Muscle of leg (tissue), 11 donors: ENCODE measurements around the gene METTL4. TPM values are rescaled to one million over a fixed set of nuclear protein-coding genes. Genes with fewer than 3 reads are reported as not detected.

Source experiments
- DNase-seq: peaks from one replicate; pipeline ENCODE4 v3.0.0; 2013
- H3K27ac ChIP-seq: one replicate; pipeline ENCODE4 v1.5.1; 2013; ENCODE audit warnings: mild to moderate bottlenecking, low read length, control low read depth
- H3K27me3 ChIP-seq: one replicate; pipeline ENCODE4 v1.6.1; 2013; ENCODE audit warnings: low read length; ENCODE audit not compliant: control insufficient read depth, insufficient read depth
- H3K36me3 ChIP-seq: one replicate; pipeline ENCODE4 v1.6.1; 2013; ENCODE audit warnings: low read length; ENCODE audit not compliant: control insufficient read depth, insufficient read depth
- H3K4me1 ChIP-seq: one replicate; pipeline ENCODE4 v1.6.1; 2013; ENCODE audit warnings: low read length; ENCODE audit not compliant: control insufficient read depth, insufficient read depth
- H3K4me3 ChIP-seq: one replicate; pipeline ENCODE4 v1.5.1; 2013; ENCODE audit warnings: low read length, control low read depth
- H3K9me3 ChIP-seq: replicated peaks from 2 replicates; pipeline ENCODE4 v1.6.1; 2013; ENCODE audit warnings: low read depth, low read length; ENCODE audit not compliant: control insufficient read depth
- WGBS: methylation state at CpG from one replicate; pipeline ENCODE4 v1.1.5; 2013; ENCODE audit warnings: missing lambda C conversion rate; ENCODE audit not compliant: insufficient coverage; 5-methylcytosine and 5-hydroxymethylcytosine counted together
- polyA plus RNA-seq, 8 donors: library from polyadenylated mRNA; unstranded; fragments of 120-200 nt; gene quantifications; one replicate each; pipeline versions ENCODE4 v1.2.1 to v1.2.3, GENCODE V29; 2013; ENCODE audit warnings: inconsistent platforms in 1 of 8, low replicate concordance in 1 of 8; ENCODE audit not compliant: insufficient read length in 8 of 8, insufficient read depth in 1 of 8
- total RNA-seq: library from RNA; stranded (reverse); fragments of 120-200 nt; gene quantifications from one replicate; pipeline ENCODE4 v1.2.4, GENCODE V29; 2013

METTL4 gene
- total and polyA plus RNA-seq, 9 donors, result 7.4 to 14.2 (median 10.6) TPM

- Histone ChIP-seq H3K9me3 (no peaks in the 10 kb centered on the region), H3K27ac (no peak overlapping the region), H3K27me3 (no peaks in the 10 kb centered on the region), H3K4me1 (no peaks in the 10 kb centered on the region), H3K4me3 (no peak overlapping the region), H3K36me3 (no peaks in the 10 kb centered on the region)
- DNase-seq, result no peak
- WGBS, result no CpG with 5 or more reads among the region's 6 CpGs
These were observed 60.9 kb downstream of the METTL4 start for GRCh38 chr18:2510416-2510815.

GRCh38 chr18:2508678-2509077 lies 62.6 kb downstream of the METTL4 start:
- no peak for DNase-seq
- no peaks in the 10 kb centered on the region for H3K36me3 ChIP-seq
- 94% methylated on average over 2 of the region's 3 CpGs for WGBS
- H3K27ac ChIP-seq, result peak overlapping the region; percentile 80
- no peaks in the 10 kb centered on the region for H3K27me3 ChIP-seq
- no peak overlapping the region for H3K4me3 ChIP-seq
- H3K9me3 ChIP-seq, result no peaks in the 10 kb centered on the region
- H3K4me1 ChIP-seq, result no peaks in the 10 kb centered on the region

DNA sequence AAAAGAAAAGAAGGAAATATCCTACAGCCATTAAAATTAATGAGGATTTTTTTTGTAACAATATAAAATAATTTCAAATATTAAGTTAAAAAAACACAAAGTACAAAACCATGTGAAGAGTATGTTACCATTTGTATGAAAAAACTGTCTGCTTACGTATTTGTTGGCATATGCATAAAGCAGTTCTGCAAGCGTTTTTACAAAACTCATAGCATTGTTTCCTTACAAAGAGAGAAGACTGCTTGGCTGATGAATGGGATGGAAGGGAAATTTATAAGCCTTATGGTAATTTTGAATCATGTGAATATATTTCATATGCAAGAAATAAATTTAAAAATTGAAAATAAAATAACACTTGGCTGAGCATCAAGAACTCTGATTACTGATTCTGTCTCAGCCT lies 63.1 kb downstream of the METTL4 start:
- no CpG with 5 or more reads among the region's 2 CpGs for WGBS
- Histone ChIP-seq H3K4me1 (no peaks in the 10 kb centered on the region), H3K36me3 (no peaks in the 10 kb centered on the region), H3K27ac (peak overlapping the region; percentile 80), H3K4me3 (no peak overlapping the region), H3K27me3 (no peaks in the 10 kb centered on the region), H3K9me3 (no peaks in the 10 kb centered on the region)
- DNase-seq, result peak; percentile 90

GRCh38 chr18:2504642-2505041 lies 66.7 kb downstream of the METTL4 start:
- 60% methylated on average over 1 of the region's 1 CpG for WGBS
- H3K27ac ChIP-seq, result no peak overlapping the region
- no peak overlapping the region for H3K4me3 ChIP-seq
- H3K27me3 ChIP-seq, result no peaks in the 10 kb centered on the region
- no peaks in the 10 kb centered on the region for H3K36me3 ChIP-seq
- H3K4me1 ChIP-seq, result no peaks in the 10 kb centered on the region
- H3K9me3 ChIP-seq, result no peaks in the 10 kb centered on the region
- DNase-seq, result no peak

GRCh38 chr18:2502880-2503279 lies 68.4 kb downstream of the METTL4 start:
- H3K36me3 ChIP-seq, result no peaks in the 10 kb centered on the region
- H3K4me1 ChIP-seq, result no peaks in the 10 kb centered on the region
- no peaks in the 10 kb centered on the region for H3K9me3 ChIP-seq
- WGBS, result 88% methylated on average over 1 of the region's 1 CpG
- no peak overlapping the region for H3K27ac ChIP-seq
- H3K27me3 ChIP-seq, result no peaks in the 10 kb centered on the region
- H3K4me3 ChIP-seq, result no peak overlapping the region
- no peak for DNase-seq

- H3K4me1 ChIP-seq, result no peaks in the 10 kb centered on the region
- H3K9me3 ChIP-seq, result no peaks in the 10 kb centered on the region
- no peaks in the 10 kb centered on the region for H3K36me3 ChIP-seq
- DNase-seq, result no peak
- H3K4me3 ChIP-seq, result no peak overlapping the region
- no peaks in the 10 kb centered on the region for H3K27me3 ChIP-seq
- WGBS, result 80% methylated on average over 1 of the region's 3 CpGs
- no peak overlapping the region for H3K27ac ChIP-seq
These were observed 68.9 kb downstream of the METTL4 start for GRCh38 chr18:2502394-2502793.

- no peak overlapping the region for H3K27ac ChIP-seq
- H3K36me3 ChIP-seq, result no peaks in the 10 kb centered on the region
- no peaks in the 10 kb centered on the region for H3K9me3 ChIP-seq
- no peaks in the 10 kb centered on the region for H3K27me3 ChIP-seq
- no peaks in the 10 kb centered on the region for H3K4me1 ChIP-seq
- WGBS, result 39% methylated on average over 3 of the region's 3 CpGs
- H3K4me3 ChIP-seq, result no peak overlapping the region
- DNase-seq, result no peak
These were observed 73.5 kb downstream of the METTL4 start for GRCh38 chr18:2497797-2498196.

DNA sequence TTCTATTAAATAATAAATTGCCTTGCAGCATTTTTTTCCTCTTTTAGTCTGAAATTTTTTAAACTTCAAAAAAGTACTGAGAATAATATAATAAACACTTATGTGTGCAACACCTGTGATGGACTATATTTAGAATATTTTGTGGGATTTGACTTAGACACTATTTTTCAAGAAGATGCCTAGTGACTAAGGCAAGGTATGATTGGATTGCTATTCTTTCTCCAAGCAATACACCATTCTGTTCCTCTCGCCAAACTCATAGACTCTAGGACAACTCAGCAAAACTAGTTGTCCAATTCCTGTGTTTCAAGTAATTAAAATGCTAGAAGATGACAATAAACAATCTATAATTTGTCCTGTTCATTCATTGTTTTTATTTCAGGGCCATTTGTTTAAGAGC lies 75.9 kb downstream of the METTL4 start:
- Histone ChIP-seq H3K27ac (no peak overlapping the region), H3K27me3 (no peaks in the 10 kb centered on the region), H3K4me3 (no peak overlapping the region), H3K9me3 (no peaks in the 10 kb centered on the region), H3K4me1 (no peaks in the 10 kb centered on the region), H3K36me3 (no peaks in the 10 kb centered on the region)
- WGBS, result no CpG with 5 or more reads among the region's 1 CpG
- DNase-seq, result no peak

DNA sequence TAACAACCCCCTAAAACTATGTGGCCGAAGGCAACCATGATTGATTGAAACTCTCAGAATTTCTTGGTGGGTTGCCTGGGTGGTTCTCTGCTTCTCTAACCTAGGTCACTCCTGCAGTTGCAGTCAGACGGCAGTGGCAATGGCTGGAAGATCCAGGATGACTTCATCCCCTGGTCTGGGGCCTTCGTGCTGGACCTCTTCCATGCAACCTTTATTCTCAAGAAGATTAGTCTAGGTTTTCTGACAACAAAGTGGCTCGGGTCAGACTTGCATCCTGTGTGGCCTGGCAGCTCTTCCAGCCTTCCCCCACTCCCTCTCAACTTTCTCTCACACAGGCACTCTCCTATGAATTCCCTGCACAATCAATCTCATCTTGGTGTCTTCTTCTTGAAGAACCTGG lies 76.4 kb downstream of the METTL4 start:
- Histone ChIP-seq H3K4me1 (no peaks in the 10 kb centered on the region), H3K27me3 (no peaks in the 10 kb centered on the region), H3K4me3 (no peak overlapping the region), H3K36me3 (no peaks in the 10 kb centered on the region), H3K9me3 (no peaks in the 10 kb centered on the region), H3K27ac (no peak overlapping the region)
- no peak for DNase-seq
- 66% methylated on average over 4 of the region's 4 CpGs for WGBS
